Uterus (tissue), 2 donors: Measurements from ENCODE around the gene EIF3D.

Source experiments
- CTCF ChIP-seq, 4 experiments: fragments of 200-600 bp in 2 of 4; fragments of 450-650 bp in 2 of 4; sonication (generic) in 2 of 4; IDR thresholded peaks; one replicate each; pipeline ENCODE4 v1.5.1; 2016 to 2019; ENCODE audit warnings: antibody characterized with exemption in 4 of 4, mild to moderate bottlenecking in 2 of 4, moderate library complexity in 1 of 4
- POLR2A ChIP-seq, 2 donors: fragments of 450-650 bp; IDR thresholded peaks; one replicate each; pipeline ENCODE4 v1.6.1; 2016; ENCODE audit warnings: antibody characterized with exemption in 2 of 2, mild to moderate bottlenecking in 1 of 2, moderate library complexity in 1 of 2

DNA sequence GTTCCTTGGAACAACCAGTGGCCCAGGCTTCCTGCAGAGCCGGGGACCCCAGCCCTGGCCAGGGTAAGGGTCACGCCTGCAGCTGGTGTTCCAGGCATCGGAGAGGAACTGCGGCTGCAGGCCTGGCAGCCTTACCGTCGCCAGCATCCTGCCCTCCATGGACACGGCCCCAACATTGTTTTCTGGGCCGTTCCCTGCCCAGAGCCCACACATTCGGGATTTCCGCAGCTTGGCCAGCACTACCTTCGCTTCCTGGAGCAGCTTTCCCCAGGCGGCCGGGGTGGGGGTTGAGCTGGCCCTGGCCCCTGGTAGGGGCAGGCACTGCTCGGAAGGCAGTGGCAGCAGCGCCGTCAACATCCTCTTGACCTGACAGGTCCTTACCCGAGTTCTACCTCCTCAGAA is 65.2 kb downstream of the EIF3D start:
- no peak for TF ChIP-seq CTCF (IDR thresholded peaks at IDR 0.05)
- peak in 1 of 2 donors; percentile 7 for TF ChIP-seq POLR2A (IDR thresholded peaks at IDR 0.05)
